Neuronal stem cell (in vitro differentiated cells): ENCODE data around the gene PLA2G5.

Source experiments
- DNase-seq: peaks from one replicate; pipeline ENCODE4 v3.0.0-alpha.2; 2013; ENCODE audit warnings: low spot score
- H2AFZ ChIP-seq: one replicate; pipeline ENCODE4 v1.6.1; 2013; ENCODE audit warnings: mild to moderate bottlenecking, low read length, inconsistent platforms
- H2AK5ac ChIP-seq: 2 replicates; pipeline ENCODE4 v1.6.1; 2013; ENCODE audit warnings: low read depth, mild to moderate bottlenecking, inconsistent platforms, low read length, moderate library complexity, mixed read lengths
- H2BK120ac ChIP-seq: 2 replicates; pipeline ENCODE4 v1.6.1; 2013; ENCODE audit warnings: low read depth, mild to moderate bottlenecking, inconsistent platforms, low read length, moderate library complexity, mixed read lengths
- H2BK12ac ChIP-seq: one replicate; pipeline ENCODE4 v1.6.1; 2013; ENCODE audit warnings: low read length, inconsistent platforms
- H2BK15ac ChIP-seq: 2 replicates; pipeline ENCODE4 v1.6.1; 2013; ENCODE audit warnings: mild to moderate bottlenecking, low read length, inconsistent platforms, mixed read lengths
- H2BK5ac ChIP-seq: one replicate; pipeline ENCODE4 v1.6.1; 2013; ENCODE audit warnings: inconsistent platforms, mild to moderate bottlenecking, low read length, moderate library complexity
- H3K14ac ChIP-seq: one replicate; pipeline ENCODE4 v1.6.1; 2013; ENCODE audit warnings: low read length, inconsistent platforms
- H3K18ac ChIP-seq: 2 replicates; pipeline ENCODE4 v1.6.1; 2013; ENCODE audit warnings: low read length, inconsistent platforms
- H3K23ac ChIP-seq: 2 replicates; pipeline ENCODE4 v1.6.1; 2013; ENCODE audit warnings: low read depth, mild to moderate bottlenecking, mixed read lengths, low read length, inconsistent platforms; ENCODE audit not compliant: poor library complexity
- H3K27ac ChIP-seq: replicated peaks from 3 replicates; pipeline ENCODE4 v1.5.1; 2013; ENCODE audit warnings: low read length, inconsistent platforms
- H3K27me3 ChIP-seq, 3 experiments: 2 replicates each; pipeline ENCODE4 v1.6.1; 2013; ENCODE audit warnings: low read length in 3 of 3, mild to moderate bottlenecking in 2 of 3, inconsistent platforms in 1 of 3, low read depth in 1 of 3, mixed read lengths in 1 of 3, moderate library complexity in 1 of 3; ENCODE audit not compliant: control insufficient read depth in 3 of 3, insufficient read depth in 3 of 3
- H3K36me3 ChIP-seq, 2 donors: replicated peaks in 1 of 2; 2 replicates each; pipeline ENCODE4 v1.6.1; 2013; ENCODE audit warnings: low read length in 2 of 2; ENCODE audit not compliant: control insufficient read depth in 2 of 2, insufficient read depth in 2 of 2
- H3K4ac ChIP-seq: 2 replicates; pipeline ENCODE4 v1.6.1; 2013; ENCODE audit warnings: inconsistent platforms, mild to moderate bottlenecking, low read length, moderate library complexity
- H3K4me1 ChIP-seq, 2 donors: 1 replicate in 1 of 2; 2 replicates in 1 of 2; pipeline ENCODE4 v1.6.1; 2013; ENCODE audit warnings: low read length in 2 of 2, low read depth in 1 of 2; ENCODE audit not compliant: control insufficient read depth in 2 of 2, insufficient read depth in 1 of 2
- H3K4me2 ChIP-seq: one replicate; pipeline ENCODE4 v1.6.1; 2013; ENCODE audit warnings: mild to moderate bottlenecking, low read length, inconsistent platforms; ENCODE audit not compliant: insufficient read depth, poor library complexity, severe bottlenecking
- H3K4me3 ChIP-seq, 2 donors: 2 replicates each; pipeline ENCODE4 v1.5.1; 2013; ENCODE audit warnings: low read length in 2 of 2, mild to moderate bottlenecking in 2 of 2, inconsistent platforms in 1 of 2, moderate library complexity in 1 of 2
- H3K79me1 ChIP-seq: one replicate; pipeline ENCODE4 v1.6.1; 2013; ENCODE audit warnings: low read depth, mild to moderate bottlenecking, inconsistent platforms, low read length, moderate library complexity
- H3K9ac ChIP-seq: one replicate; pipeline ENCODE4 v1.6.1; 2013; ENCODE audit warnings: mild to moderate bottlenecking, low read depth, low read length, inconsistent platforms; ENCODE audit not compliant: poor library complexity
- H3K9me3 ChIP-seq, 2 donors: replicated peaks in 1 of 2; 2 replicates each; pipeline versions ENCODE3 to v1.6.1; 2013; ENCODE audit warnings: low read length in 2 of 2, mild to moderate bottlenecking in 2 of 2, inconsistent platforms in 1 of 2, low read depth in 1 of 2, mixed read lengths in 1 of 2, moderate library complexity in 1 of 2; ENCODE audit not compliant: control insufficient read depth in 2 of 2, insufficient read depth in 1 of 2
- H4K8ac ChIP-seq: one replicate; pipeline ENCODE4 v1.6.1; 2013; ENCODE audit warnings: low read depth, mild to moderate bottlenecking, inconsistent platforms, low read length, moderate library complexity
- H4K91ac ChIP-seq: one replicate; pipeline ENCODE4 v1.6.1; 2013; ENCODE audit warnings: low read length, low read depth, mild to moderate bottlenecking, inconsistent platforms; ENCODE audit not compliant: poor library complexity
- WGBS, 2 donors: extraction: QIAGEN DNeasy Blood & Tissue Kit; methylation state at CpG; one replicate each; pipeline ENCODE4 v1.1.7; 2013; ENCODE audit warnings: missing lambda C conversion rate in 2 of 2, mixed read lengths in 1 of 2; ENCODE audit not compliant: insufficient read length in 2 of 2, insufficient replicate concordance in 1 of 2; ENCODE audit errors: extremely low coverage in 2 of 2; 5-methylcytosine and 5-hydroxymethylcytosine counted together

Gene PLA2G5

DNA sequence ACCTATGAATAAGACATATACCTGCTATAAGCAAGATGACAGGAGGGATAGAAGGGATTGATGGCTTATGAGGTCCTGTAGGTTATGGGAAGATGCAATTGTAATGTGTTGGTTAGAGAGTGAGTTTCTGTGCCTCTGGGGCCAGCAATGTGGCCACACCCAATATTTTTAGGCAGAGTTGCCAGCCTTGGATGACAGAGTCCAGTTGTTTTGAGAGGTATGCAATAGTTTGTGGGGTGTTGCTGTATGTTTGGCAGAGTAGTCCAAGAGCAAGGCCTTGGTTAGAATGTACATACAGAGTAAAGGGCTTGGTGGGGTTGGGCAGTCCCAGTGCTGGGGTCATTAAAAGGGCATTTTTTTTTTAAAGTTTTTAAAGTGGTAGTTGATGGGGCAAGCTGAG, 36.6 kb upstream of the PLA2G5 start:
- Histone ChIP-seq H3K9ac (no peak overlapping the region), H3K4me2 (no peak overlapping the region), H2AFZ (no peak overlapping the region), H3K14ac (no peak overlapping the region), H2BK5ac (no peak overlapping the region), H2AK5ac (no peak overlapping the region), H2BK12ac (no peak overlapping the region), H3K18ac (no peak overlapping the region), H4K91ac (no peak overlapping the region), H3K27me3 (peaks cover 0 to 5% (median 0%) of the 10 kb centered on the region in 3 experiments), H2BK120ac (no peak overlapping the region), H3K4me1 (peaks cover 0 to 3% of the 10 kb centered on the region in 2 donors), H3K79me1 (no peaks in the 10 kb centered on the region), H3K4me3 (no peak overlapping the region), H3K4ac (no peak overlapping the region), H2BK15ac (no peak overlapping the region), H3K9me3 (peaks cover 0 to 2% of the 10 kb centered on the region in 2 donors), H3K23ac (no peak overlapping the region), H4K8ac (no peak overlapping the region), H3K36me3 (no peaks in the 10 kb centered on the region), H3K27ac (no peak overlapping the region)
- no peak for DNase-seq

- Histone ChIP-seq H3K36me3 (no peaks in the 10 kb centered on the region), H3K4me2 (no peak overlapping the region), H3K27me3 (peaks cover 0 to 5% (median 0%) of the 10 kb centered on the region in 3 experiments), H2BK5ac (no peak overlapping the region), H3K23ac (no peak overlapping the region), H2AFZ (no peak overlapping the region), H3K14ac (no peak overlapping the region), H3K27ac (no peak overlapping the region), H4K8ac (no peak overlapping the region), H3K4ac (no peak overlapping the region), H2BK12ac (no peak overlapping the region), H2BK15ac (no peak overlapping the region), H3K4me1 (peaks cover 0 to 3% of the 10 kb centered on the region in 2 donors), H4K91ac (no peak overlapping the region), H3K79me1 (no peaks in the 10 kb centered on the region), H3K18ac (no peak overlapping the region), H2BK120ac (no peak overlapping the region), H3K4me3 (no peak overlapping the region), H3K9ac (no peak overlapping the region), H3K9me3 (peaks cover 0 to 2% of the 10 kb centered on the region in 2 donors), H2AK5ac (no peak overlapping the region)
- no peak for DNase-seq
- no CpG with 5 or more reads among the region's 5 CpGs for WGBS, 2 donors
These were observed 34.9 kb upstream of the PLA2G5 start for GRCh38 chr1:20035114-20035513.

- H3K14ac ChIP-seq = no peak overlapping the region
- peaks cover 0 to 2% of the 10 kb centered on the region in 2 donors for H3K9me3 ChIP-seq
- no peak overlapping the region for H4K91ac ChIP-seq
- H3K9ac ChIP-seq = no peak overlapping the region
- H3K18ac ChIP-seq = no peak overlapping the region
- H3K27me3 ChIP-seq = peaks cover 0 to 9% (median 0%) of the 10 kb centered on the region in 3 experiments
- no peak overlapping the region for H2AFZ ChIP-seq
- H2BK15ac ChIP-seq = no peak overlapping the region
- no peaks in the 10 kb centered on the region for H3K79me1 ChIP-seq
- WGBS, 2 donors = no CpG with 5 or more reads among the region's 1 CpG
- no peaks in the 10 kb centered on the region for H3K36me3 ChIP-seq
- H2BK5ac ChIP-seq = no peak overlapping the region
- no peak overlapping the region for H3K4ac ChIP-seq
- H3K4me1 ChIP-seq = no peaks in the 10 kb centered on the region
- no peak overlapping the region for H2BK120ac ChIP-seq
- no peak overlapping the region for H3K4me2 ChIP-seq
- no peak overlapping the region for H4K8ac ChIP-seq
- no peak overlapping the region for H2AK5ac ChIP-seq
- H2BK12ac ChIP-seq = no peak overlapping the region
- H3K4me3 ChIP-seq = no peak overlapping the region
- H3K23ac ChIP-seq = no peak overlapping the region
- H3K27ac ChIP-seq = no peak overlapping the region
- DNase-seq = no peak
These were observed 32.1 kb upstream of the PLA2G5 start for GRCh38 chr1:20037877-20038276.

- H2AK5ac ChIP-seq = no peak overlapping the region
- no peaks in the 10 kb centered on the region for H3K79me1 ChIP-seq
- H3K4ac ChIP-seq = no peak overlapping the region
- no peak overlapping the region for H2BK15ac ChIP-seq
- no peak overlapping the region for H2BK120ac ChIP-seq
- no peak overlapping the region for H4K8ac ChIP-seq
- H3K4me2 ChIP-seq = no peak overlapping the region
- H2AFZ ChIP-seq = no peak overlapping the region
- H2BK5ac ChIP-seq = no peak overlapping the region
- H3K23ac ChIP-seq = no peak overlapping the region
- no peak overlapping the region for H3K14ac ChIP-seq
- H4K91ac ChIP-seq = no peak overlapping the region
- H3K27me3 ChIP-seq = no peaks in the 10 kb centered on the region
- H3K4me1 ChIP-seq = no peaks in the 10 kb centered on the region
- H2BK12ac ChIP-seq = no peak overlapping the region
- no peak overlapping the region for H3K18ac ChIP-seq
- no CpG with 5 or more reads among the region's 1 CpG for WGBS, 2 donors
- no peaks in the 10 kb centered on the region for H3K36me3 ChIP-seq
- DNase-seq = no peak
- no peak overlapping the region for H3K9ac ChIP-seq
- no peak overlapping the region for H3K27ac ChIP-seq
- H3K4me3 ChIP-seq = no peak overlapping the region
- peaks cover 0 to 6% of the 10 kb centered on the region in 2 donors for H3K9me3 ChIP-seq
These were observed 22.9 kb upstream of the PLA2G5 start for GRCh38 chr1:20047096-20047495.
